ENCODE data around the gene C22orf39. TPM values are rescaled to one million over a fixed set of nuclear protein-coding genes. Genes with fewer than 3 reads are reported as not detected.
A peak's percentile ranks its signal among the peaks of the same experiment; 100 is the strongest.

Gene C22orf39
- total RNA-seq, 2 experiments from 2014 or later: 52.1 to 64.8 TPM

DNA sequence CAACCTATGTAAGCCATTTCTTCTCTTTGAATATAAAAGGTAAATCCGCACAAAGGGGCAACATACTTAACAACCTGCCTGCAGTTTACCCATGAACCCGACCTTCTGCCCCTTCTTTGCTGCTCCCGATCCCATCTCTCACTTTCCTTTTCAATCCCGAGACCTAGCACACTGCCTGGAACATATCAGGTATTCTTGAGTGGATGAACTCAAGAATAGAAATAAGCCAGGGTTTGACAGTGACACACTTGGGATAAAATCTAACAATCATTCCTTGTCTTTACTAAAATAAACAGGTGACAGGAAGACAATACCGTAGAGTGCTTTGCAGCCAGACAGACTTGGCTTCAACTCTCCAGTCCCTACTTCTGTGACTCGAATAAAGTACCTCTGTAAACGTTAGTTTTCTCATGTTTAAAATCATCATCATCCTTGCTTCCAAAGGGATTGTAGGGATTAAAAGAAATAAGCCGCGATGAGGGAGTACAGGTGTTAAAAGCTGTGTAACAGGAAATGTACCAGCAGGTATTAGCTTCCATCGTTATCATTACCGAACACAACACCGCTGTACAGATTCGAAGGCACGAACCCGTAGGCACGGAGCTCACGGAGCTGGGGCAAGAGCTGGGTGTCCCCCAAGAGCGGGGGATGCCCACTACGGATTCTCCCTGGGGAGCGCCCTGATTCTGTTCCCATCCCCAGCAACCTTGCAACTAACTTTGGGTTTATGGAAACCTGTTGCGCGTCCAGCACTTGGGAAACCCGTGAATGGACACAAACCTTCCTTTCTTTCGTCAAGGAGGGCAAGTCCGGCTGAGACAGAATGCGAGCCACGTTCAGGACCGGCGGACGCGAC, 30.8 kb upstream of the C22orf39 start:
- BruUV-seq (replicated peaks): no TSS peak
- DNase-seq (ENCODE audit: low spot score): peak; percentile 38
- ChIA-PET CTCF (ENCODE audit: unreplicated experiment) (interaction anchor here (1.1 kb wide), 1 partner anchor 154 kb away, joined by 3 read pairs; no protein-coding TSS in a partner anchor), POLR2A (interaction anchor here (0.9 kb wide), 1 partner anchor 118 kb away, joined by 3 read pairs; no protein-coding TSS in a partner anchor)
- H2AFZ ChIP-seq (ENCODE audit: low read length): peak overlapping the region; percentile 78; the same call in 1 of the 2 replicates
- peaks cover 52% of the 10 kb centered on the region for H3K36me3 ChIP-seq (ENCODE audit: insufficient read depth, low read length)
- no peaks in the 10 kb centered on the region for H3K9me2 ChIP-seq (ENCODE audit: insufficient read depth, low read length)
- intact Hi-C loops (cut with micrococcal nuclease; ENCODE audit: unreplicated experiment): no loop called here
- no peaks in the 10 kb centered on the region for H3K9me3 ChIP-seq (ENCODE audit: low read length)
- H3K79me2 ChIP-seq (ENCODE audit: insufficient read depth, low read depth, low read length): peaks cover 68% of the 10 kb centered on the region
- peak overlapping the region; percentile 75 for H3K27ac ChIP-seq (ENCODE audit: low read depth, low read length, poor library complexity, severe bottlenecking)
- peak overlapping the region; percentile 100 for H3K4me2 ChIP-seq (ENCODE audit: low read length)
- peaks cover 14% of the 10 kb centered on the region for H3K4me1 ChIP-seq (ENCODE audit: insufficient read depth, low read length, poor library complexity, severe bottlenecking)
- peaks cover 19% of the 10 kb centered on the region for H4K20me1 ChIP-seq (ENCODE audit: insufficient read depth, low read length)
- TF ChIP-seq EZH2phosphoT487 (IDR thresholded peaks at IDR 0.05; ENCODE audit: borderline replicate concordance, low read depth, low read length): no peak
- TF ChIP-seq, protein P1, sequence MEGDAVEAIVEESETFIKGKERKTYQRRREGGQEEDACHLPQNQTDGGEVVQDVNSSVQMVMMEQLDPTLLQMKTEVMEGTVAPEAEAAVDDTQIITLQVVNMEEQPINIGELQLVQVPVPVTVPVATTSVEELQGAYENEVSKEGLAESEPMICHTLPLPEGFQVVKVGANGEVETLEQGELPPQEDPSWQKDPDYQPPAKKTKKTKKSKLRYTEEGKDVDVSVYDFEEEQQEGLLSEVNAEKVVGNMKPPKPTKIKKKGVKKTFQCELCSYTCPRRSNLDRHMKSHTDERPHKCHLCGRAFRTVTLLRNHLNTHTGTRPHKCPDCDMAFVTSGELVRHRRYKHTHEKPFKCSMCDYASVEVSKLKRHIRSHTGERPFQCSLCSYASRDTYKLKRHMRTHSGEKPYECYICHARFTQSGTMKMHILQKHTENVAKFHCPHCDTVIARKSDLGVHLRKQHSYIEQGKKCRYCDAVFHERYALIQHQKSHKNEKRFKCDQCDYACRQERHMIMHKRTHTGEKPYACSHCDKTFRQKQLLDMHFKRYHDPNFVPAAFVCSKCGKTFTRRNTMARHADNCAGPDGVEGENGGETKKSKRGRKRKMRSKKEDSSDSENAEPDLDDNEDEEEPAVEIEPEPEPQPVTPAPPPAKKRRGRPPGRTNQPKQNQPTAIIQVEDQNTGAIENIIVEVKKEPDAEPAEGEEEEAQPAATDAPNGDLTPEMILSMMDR (conservative IDR thresholded peaks at IDR 0.05; ENCODE audit: low read length): no peak
- peak overlapping the region; percentile 94 for H3K4me3 ChIP-seq (ENCODE audit: low read depth, low read length, poor library complexity, severe bottlenecking)

DNA sequence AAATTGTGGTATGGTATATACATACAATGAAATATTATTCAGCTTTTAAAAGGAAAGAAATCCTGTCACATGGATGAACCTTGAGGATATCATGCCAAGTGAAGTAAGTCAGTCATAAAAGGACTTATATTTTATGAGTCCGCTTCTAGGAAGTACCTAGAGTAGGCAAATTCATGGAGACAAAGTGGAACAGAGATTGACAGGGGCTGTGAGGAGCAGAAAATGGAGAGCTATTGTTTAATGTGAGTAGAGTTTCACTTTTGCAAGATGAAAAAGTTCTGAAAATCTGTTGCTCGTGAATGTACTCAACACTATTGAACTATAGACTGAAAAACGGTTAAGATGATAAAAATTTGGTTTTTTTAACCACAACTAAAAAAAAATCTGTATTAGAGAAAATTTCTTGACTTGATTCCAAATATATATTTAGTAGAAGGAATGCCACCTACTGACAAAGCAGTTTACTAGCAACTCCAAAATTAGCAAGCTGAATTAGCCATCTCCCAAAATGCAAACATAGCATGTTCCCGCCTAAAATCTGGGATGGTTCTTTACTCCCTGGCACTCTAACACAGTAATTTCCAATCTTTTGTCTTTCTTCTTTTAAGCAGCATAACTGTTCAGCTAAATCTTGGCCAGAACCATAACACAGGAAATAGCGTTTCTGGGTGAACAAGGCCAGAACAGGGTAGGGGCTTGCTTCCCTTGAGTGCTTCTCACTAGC, 30.0 kb upstream of the C22orf39 start:
- H3K9me3 ChIP-seq (ENCODE audit: low read length): no peaks in the 10 kb centered on the region
- H2AFZ ChIP-seq (ENCODE audit: low read length): no peak overlapping the region
- peaks cover 17% of the 10 kb centered on the region for H4K20me1 ChIP-seq (ENCODE audit: insufficient read depth, low read length)
- H3K36me3 ChIP-seq (ENCODE audit: insufficient read depth, low read length): peaks cover 52% of the 10 kb centered on the region
- ChIA-PET CTCF (ENCODE audit: unreplicated experiment) (no interaction called here), POLR2A (interaction anchor here (0.7 to 0.9 kb wide), 3 partner anchors 118 to 214 kb away, joined by 3 to 5 read pairs (median 4); no protein-coding TSS in a partner anchor)
- H3K9me2 ChIP-seq (ENCODE audit: insufficient read depth, low read length): no peaks in the 10 kb centered on the region
- peak; percentile 43 for DNase-seq (ENCODE audit: low spot score)
- peak overlapping the region; percentile 75 for H3K27ac ChIP-seq (ENCODE audit: low read depth, low read length, poor library complexity, severe bottlenecking)
- TSS peak; percentile 51 for BruUV-seq (replicated peaks)
- H3K4me2 ChIP-seq (ENCODE audit: low read length): peak overlapping the region; percentile 100
- TF ChIP-seq, protein P1 (conservative IDR thresholded peaks at IDR 0.05; ENCODE audit: low read length): peak; percentile 75
- no peak for TF ChIP-seq EZH2phosphoT487 (IDR thresholded peaks at IDR 0.05; ENCODE audit: borderline replicate concordance, low read depth, low read length)
- intact Hi-C loops (cut with micrococcal nuclease; ENCODE audit: unreplicated experiment): loop anchor here (2.0 kb wide), 2 partner anchors 45 to 177 kb away; partner anchors contain the start of gene MRPL40
- H3K79me2 ChIP-seq (ENCODE audit: insufficient read depth, low read depth, low read length): peaks cover 68% of the 10 kb centered on the region
- peak overlapping the region; percentile 94 for H3K4me3 ChIP-seq (ENCODE audit: low read depth, low read length, poor library complexity, severe bottlenecking)
- peaks cover 14% of the 10 kb centered on the region for H3K4me1 ChIP-seq (ENCODE audit: insufficient read depth, low read length, poor library complexity, severe bottlenecking)

Measured in OCI-LY7 (cell line).